HEK293T (cell line): ENCODE measurements around the gene SPDYE2.
"Not testable (repeated sequence)": the region's sequence is repeated elsewhere in the genome, so short reads cannot be mapped to it uniquely, and the experiment has no call there.

Experiments
- CTBP1 ChIP-seq: fragments of 450-650 bp; IDR thresholded peaks from 2 replicates; pipeline ENCODE4 v1.6.1; 2016; ENCODE audit warnings: borderline replicate concordance
- ELF4 ChIP-seq: fragments of 450-650 bp; IDR thresholded peaks from 2 replicates; pipeline ENCODE4 v1.6.1; 2017; ENCODE audit warnings: antibody characterized with exemption
- FOXA1 ChIP-seq: fragments of 450-650 bp; IDR thresholded peaks from 2 replicates; pipeline ENCODE4 v1.6.1; 2016; ENCODE audit warnings: mild to moderate bottlenecking
- FOXK2 ChIP-seq: fragments of 450-650 bp; IDR thresholded peaks from 2 replicates; pipeline ENCODE4 v1.6.1; 2016; ENCODE audit warnings: mild to moderate bottlenecking
- FOXM1 ChIP-seq: fragments of 450-650 bp; IDR thresholded peaks from 2 replicates; pipeline ENCODE4 v1.6.1; 2017; ENCODE audit warnings: mild to moderate bottlenecking, borderline replicate concordance
- HDGF ChIP-seq: fragments of 450-650 bp; IDR thresholded peaks from 2 replicates; pipeline ENCODE4 v1.6.1; 2017; ENCODE audit warnings: antibody characterized with exemption, borderline replicate concordance
- L3MBTL2 ChIP-seq: fragments of 450-650 bp; conservative IDR thresholded peaks from 2 replicates; pipeline ENCODE4 v1.6.1; 2016; ENCODE audit warnings: mild to moderate bottlenecking
- NFRKB ChIP-seq: fragments of 450-650 bp; IDR thresholded peaks from 2 replicates; pipeline ENCODE4 v1.6.1; 2016; ENCODE audit warnings: mild to moderate bottlenecking, moderate library complexity
- SP1 ChIP-seq: fragments of 450-650 bp; IDR thresholded peaks from 2 replicates; pipeline ENCODE4 v1.6.1; 2017
- SUZ12 ChIP-seq: fragments of 450-650 bp; IDR thresholded peaks from 2 replicates; pipeline ENCODE4 v1.6.1; 2016; ENCODE audit warnings: mild to moderate bottlenecking
- TARDBP ChIP-seq: fragments of 450-650 bp; IDR thresholded peaks from 2 replicates; pipeline ENCODE4 v1.6.1; 2016

GRCh38 chr7:102540604-102541003 lies 10.4 kb upstream of the SPDYE2 start:
- TF ChIP-seq FOXM1, NFRKB, SP1, L3MBTL2, TARDBP, FOXK2, CTBP1, FOXA1, SUZ12, HDGF, ELF4: not testable (repeated sequence)
